Sigmoid colon (tissue), 7 donors: ENCODE data around the gene PPP1R10. TPM values are rescaled to one million over a fixed set of nuclear protein-coding genes. Genes with fewer than 3 reads are reported as not detected.

ENCODE experiments used
- DNase-seq: peaks from one replicate; pipeline ENCODE4 v3.0.0-alpha.2; 2019
- H3K27ac ChIP-seq, 4 donors: fragments of 200-600 bp; sonication (generic); one replicate each; pipeline ENCODE4 v1.5.1; 2016 to 2019; ENCODE audit warnings: mild to moderate bottlenecking in 1 of 4
- H3K27me3 ChIP-seq, 3 donors: fragments of 200-600 bp; sonication (generic); one replicate each; pipeline ENCODE4 v1.5.1; 2019; ENCODE audit warnings: mild to moderate bottlenecking in 1 of 3
- H3K36me3 ChIP-seq, 4 donors: fragments of 200-600 bp; sonication (generic); one replicate each; pipeline ENCODE4 v1.5.1; 2016 to 2019
- H3K4me1 ChIP-seq, 4 donors: fragments of 200-600 bp; sonication (generic); one replicate each; pipeline ENCODE4 v1.5.1; 2017 to 2019
- H3K4me3 ChIP-seq, 4 donors: fragments of 200-600 bp; sonication (generic); one replicate each; pipeline ENCODE4 v1.5.1; 2017 to 2019; ENCODE audit warnings: mild to moderate bottlenecking in 2 of 4, moderate library complexity in 1 of 4
- H3K9me3 ChIP-seq, 4 donors: fragments of 200-600 bp in 3 of 4; sonication (generic) in 3 of 4; one replicate each; pipeline versions ENCODE4 v1.5.1 to v1.6.1; 2013 to 2019
- CTCF ChIP-seq, 4 experiments: fragments of 450-650 bp in 3 of 4; fragments of 200-600 bp in 1 of 4; IDR thresholded peaks; one replicate each; pipeline ENCODE4 v1.5.1; 2016 to 2019; ENCODE audit warnings: antibody characterized with exemption in 4 of 4, mild to moderate bottlenecking in 3 of 4, moderate library complexity in 2 of 4
- EP300 ChIP-seq, 4 donors: sonication (generic); formaldehyde crosslinking; IDR thresholded peaks; one replicate each; pipeline ENCODE4 v1.6.1; 2017; ENCODE audit warnings: antibody characterized with exemption in 4 of 4
- POLR2A ChIP-seq, 2 donors: fragments of 450-650 bp; IDR thresholded peaks; one replicate each; pipeline ENCODE4 v1.6.1; 2016; ENCODE audit warnings: antibody characterized with exemption in 2 of 2, mild to moderate bottlenecking in 2 of 2, moderate library complexity in 2 of 2
- POLR2AphosphoS5 ChIP-seq, 4 donors: sonication (generic); formaldehyde crosslinking; IDR thresholded peaks; one replicate each; pipeline ENCODE4 v1.6.1; 2017; ENCODE audit warnings: antibody characterized with exemption in 4 of 4
- WGBS, 2 donors: extraction: QIAGEN DNeasy Blood & Tissue Kit; methylation state at CpG; one replicate each; pipeline ENCODE4 v1.1.7; 2013; 5-methylcytosine and 5-hydroxymethylcytosine counted together
- intact Hi-C: fragments of 100-400 bp; cut with DNase I; formaldehyde crosslinking; loops from one replicate; pipeline ENCODE4 v1.15.1; 2023
- polyA plus RNA-seq, 3 donors: library from polyadenylated mRNA; stranded (reverse); fragments of 200-250 nt; gene quantifications; one replicate each; pipeline ENCODE4 v1.2.3, GENCODE V29; 2013
- total RNA-seq, 4 donors: library from RNA; depleted of rRNA; stranded (reverse); fragments of >200 nt; gene quantifications; one replicate each; pipeline ENCODE4 v1.1.0, GENCODE V29; 2016
- donor health status: healthy with polysubstance abuse.
- donor health status: Bipolar disorder and iron deficiency.
- donor health status: healthy.

Gene PPP1R10
- total and polyA plus RNA-seq, 7 donors, result 13.8 to 30.6 (median 26.8) TPM

- Histone ChIP-seq H3K9me3 (no peaks in the 10 kb centered on the region), H3K4me1 (peaks cover 0 to 34% (median 32%) of the 10 kb centered on the region in 4 donors), H3K27ac (peak within 1 kb of the TSS; percentile 89 to 98 (median 95)), H3K36me3 (peaks cover 15 to 43% (median 29%) of the 10 kb centered on the region in 4 donors), H3K4me3 (peak within 1 kb of the TSS; percentile 59 to 79 (median 72)), H3K27me3 (no peaks in the 10 kb centered on the region)
- 0% methylated on average over 34 of the region's 34 CpGs for WGBS, 2 donors
- intact Hi-C loops, result loop anchor here (2.0 to 10.0 kb wide), 4 partner anchors 55 to 1207 kb away; partner anchors contain the start of genes DHX16, FLOT1, HSPA1B and IER3
- TF ChIP-seq EP300 (IDR thresholded peaks at IDR 0.05), result peak in 1 of 4 donors; percentile 34
- TF ChIP-seq CTCF (IDR thresholded peaks at IDR 0.05), result no peak
- peak; percentile 81 to 94 (median 91) for TF ChIP-seq POLR2AphosphoS5 (IDR thresholded peaks at IDR 0.05)
- peak; percentile 75 to 83 for TF ChIP-seq POLR2A (IDR thresholded peaks at IDR 0.05)
- DNase-seq, result peak; percentile 99
Measured at GRCh38 chr6:30617565-30618269, 674 bp upstream of the PPP1R10 start, which contains the start of gene MRPS18B. TSS of gene MRPS18B (plus strand) at chr6:30617840. CDS start at chr6:30617866, 26 bp downstream.

- peak; percentile 18 to 53 for TF ChIP-seq POLR2A (IDR thresholded peaks at IDR 0.05)
- no peak for TF ChIP-seq CTCF (IDR thresholded peaks at IDR 0.05)
- TF ChIP-seq POLR2AphosphoS5 (IDR thresholded peaks at IDR 0.05), result peak; percentile 13 to 81 (median 62)
- WGBS, 2 donors, result 0% methylated on average over 10 of the region's 10 CpGs
- Histone ChIP-seq H3K36me3 (peaks cover 15 to 27% (median 22%) of the 10 kb centered on the region in 4 donors), H3K4me3 (peak overlapping the region; percentile 59 to 79 (median 72)), H3K27ac (peak overlapping the region; percentile 89 to 98 (median 95)), H3K9me3 (no peaks in the 10 kb centered on the region), H3K27me3 (no peaks in the 10 kb centered on the region), H3K4me1 (peaks cover 0 to 49% (median 46%) of the 10 kb centered on the region in 4 donors)
- intact Hi-C loops, result loop anchor here (1.0 to 10.0 kb wide), 4 partner anchors 71 to 1209 kb away; partner anchors contain the start of genes FLOT1, HSPA1B, IER3 and PPP1R18
- peak; percentile 69 for DNase-seq
Measured at GRCh38 chr6:30615958-30616810, 859 bp downstream of the PPP1R10 start.

GRCh38 chr6:30615219-30615957 lies 1.7 kb downstream of the PPP1R10 start:
- H3K9me3 ChIP-seq, result no peaks in the 10 kb centered on the region
- WGBS, 2 donors, result 0% methylated on average over 10 of the region's 10 CpGs
- TF ChIP-seq POLR2A (IDR thresholded peaks at IDR 0.05) (no peak), CTCF (IDR thresholded peaks at IDR 0.05) (no peak), EP300 (IDR thresholded peaks at IDR 0.05) (no peak), POLR2AphosphoS5 (IDR thresholded peaks at IDR 0.05) (no peak)
- intact Hi-C loops, result loop anchor here (1.0 to 10.0 kb wide), 3 partner anchors 106 to 1209 kb away; partner anchors contain the start of genes FLOT1, HSPA1B and IER3
- H3K36me3 ChIP-seq, result peaks cover 15 to 19% (median 16%) of the 10 kb centered on the region in 4 donors
- H3K4me3 ChIP-seq, result peak overlapping the region; percentile 59 to 79 (median 72)
- no peaks in the 10 kb centered on the region for H3K27me3 ChIP-seq
- H3K4me1 ChIP-seq, result peaks cover 0 to 57% (median 54%) of the 10 kb centered on the region in 4 donors
- peak overlapping the region; percentile 89 to 98 (median 95) for H3K27ac ChIP-seq
- peak; percentile 71 for DNase-seq

- Histone ChIP-seq H3K27me3 (no peaks in the 10 kb centered on the region), H3K9me3 (no peaks in the 10 kb centered on the region), H3K4me3 (peak overlapping the region; percentile 59 to 79 (median 72)), H3K36me3 (peaks cover 12 to 15% (median 14%) of the 10 kb centered on the region in 4 donors), H3K4me1 (peaks cover 0 to 62% (median 59%) of the 10 kb centered on the region in 4 donors), H3K27ac (peak overlapping the region; percentile 89 to 98 (median 95))
- intact Hi-C loops, result loop anchor here (1.0 to 10.0 kb wide), 3 partner anchors 106 to 1210 kb away; partner anchors contain the start of genes FLOT1, HSPA1B and IER3
- WGBS, 2 donors, result 0% methylated on average over 6 of the region's 6 CpGs
- DNase-seq, result peak; percentile 96
- no peak for TF ChIP-seq EP300 (IDR thresholded peaks at IDR 0.05)
- TF ChIP-seq CTCF (IDR thresholded peaks at IDR 0.05), result no peak
- peak in 3 of 4 donors; percentile 77 to 98 (median 90) for TF ChIP-seq POLR2AphosphoS5 (IDR thresholded peaks at IDR 0.05)
- peak; percentile 40 to 77 for TF ChIP-seq POLR2A (IDR thresholded peaks at IDR 0.05)
Measured at GRCh38 chr6:30614843-30615218, 2.2 kb downstream of the PPP1R10 start.
